Measurements from ENCODE around the gene PIEZO1. TPM values are rescaled to one million over a fixed set of nuclear protein-coding genes. Genes with fewer than 3 reads are reported as not detected.

Gene PIEZO1
- total RNA-seq, 1 experiment from 2014 or later = 71.1 TPM

- Histone ChIP-seq H4K91ac (ENCODE audit: insufficient read length, low read depth, low read length) (no peak overlapping the region), H3K9ac (ENCODE audit: extremely low read depth, insufficient read length, low read length) (no peak overlapping the region), H3K56ac (ENCODE audit: insufficient read length, low read depth, low read length) (no peak overlapping the region), H3K79me2 (ENCODE audit: insufficient read depth, low read length) (no peaks in the 10 kb centered on the region), H4K8ac (replicated peaks; ENCODE audit: insufficient read length, low read depth, low read length) (no peak overlapping the region), H2AK5ac (ENCODE audit: insufficient read length, low read length) (no peak overlapping the region), H2BK5ac (ENCODE audit: insufficient read length, low read length) (no peak overlapping the region), H2BK20ac (ENCODE audit: low read depth, low read length, poor library complexity, severe bottlenecking) (no peak overlapping the region), H3K4ac (ENCODE audit: low read depth, low read length) (no peak overlapping the region), H3K9me3 (ENCODE audit: control insufficient read depth, low read depth, low read length) (no peaks in the 10 kb centered on the region), H2BK120ac (ENCODE audit: low read depth, low read length, poor library complexity, severe bottlenecking) (no peak overlapping the region), H3K4me1 (ENCODE audit: insufficient read depth, low read length) (no peaks in the 10 kb centered on the region), H3K23me2 (ENCODE audit: insufficient read length, low read depth, low read length, poor library complexity, severe bottlenecking) (peaks cover 7% of the 10 kb centered on the region), H3K27ac (ENCODE audit: insufficient read length, low read depth, low read length) (no peak overlapping the region), H4K20me1 (ENCODE audit: control insufficient read depth, insufficient read depth, insufficient read length) (no peaks in the 10 kb centered on the region), H3K18ac (ENCODE audit: insufficient read length, low read depth, low read length) (no peak overlapping the region), H4K5ac (ENCODE audit: insufficient read length, low read depth, low read length) (no peak overlapping the region), H2BK12ac (ENCODE audit: insufficient read length, low read depth, low read length) (no peak overlapping the region), H2BK15ac (ENCODE audit: low read depth, low read length) (no peak overlapping the region), H3K79me1 (ENCODE audit: insufficient read depth, low read depth, low read length, poor library complexity, severe bottlenecking) (no peaks in the 10 kb centered on the region), H2AFZ (ENCODE audit: low read length) (no peak overlapping the region), H3T11ph (ENCODE audit: low read length) (no peak overlapping the region), H3K4me2 (ENCODE audit: insufficient read depth, insufficient read length, low read length) (no peak overlapping the region), H3K14ac (ENCODE audit: insufficient read depth, low read length) (no peak overlapping the region), H3K23ac (ENCODE audit: insufficient read length, low read depth, low read length) (no peak overlapping the region), H3K27me3 (ENCODE audit: insufficient read depth, low read length) (no peaks in the 10 kb centered on the region; the same call in 1 of the 2 replicates)
- Mint-ChIP-seq H3K27ac (no peak overlapping the region), H3K36me3 (ENCODE audit: insufficient read depth in 1 of 3, low read depth in 3 of 3) (peaks cover 0 to 2% (median 0%) of the 10 kb centered on the region in 3 experiments; a peak in 2 of 7 replicates), H3K4me1 (peaks cover 8 to 9% of the 10 kb centered on the region in 2 experiments; a peak in 3 of 4 replicates), H3K27me3 (ENCODE audit: low read depth) (peaks cover 4% of the 10 kb centered on the region), H3K4me3 (no peak overlapping the region), H3K9me3 (no peaks in the 10 kb centered on the region)
- no peak for TF ChIP-seq CTCF (conservative IDR thresholded peaks at IDR 0.05)
- no CpG with 5 or more reads among the region's 5 CpGs for WGBS (ENCODE audit: extremely low coverage, insufficient read length, low lambda C conversion rate)
- DNase-seq = no peak
These were observed 104.4 kb downstream of the PIEZO1 start for GRCh38 chr16:88680554-88681083.
